Choroid plexus epithelial cell (primary cell): Measurements from ENCODE around the gene CDC42EP5.
"Not testable (repeated sequence)": the region's sequence is repeated elsewhere in the genome, so short reads cannot be mapped to it uniquely, and the experiment has no call there.

ENCODE experiments used
- DNase-seq: peaks from one replicate; pipeline ENCODE4 v3.0.0-alpha.2; 2010; ENCODE audit warnings: low read depth
- H3K4me3 ChIP-seq: 2 replicates; pipeline ENCODE4 v1.5.1; 2011; ENCODE audit warnings: low read depth, mild to moderate bottlenecking, control low read depth, low read length, moderate library complexity
- CTCF ChIP-seq: conservative IDR thresholded peaks from 2 replicates; pipeline ENCODE4 v1.5.1; 2011; ENCODE audit warnings: low read depth, mild to moderate bottlenecking, control low read depth, inconsistent platforms, low read length, moderate library complexity

The CDC42EP5 gene

DNA sequence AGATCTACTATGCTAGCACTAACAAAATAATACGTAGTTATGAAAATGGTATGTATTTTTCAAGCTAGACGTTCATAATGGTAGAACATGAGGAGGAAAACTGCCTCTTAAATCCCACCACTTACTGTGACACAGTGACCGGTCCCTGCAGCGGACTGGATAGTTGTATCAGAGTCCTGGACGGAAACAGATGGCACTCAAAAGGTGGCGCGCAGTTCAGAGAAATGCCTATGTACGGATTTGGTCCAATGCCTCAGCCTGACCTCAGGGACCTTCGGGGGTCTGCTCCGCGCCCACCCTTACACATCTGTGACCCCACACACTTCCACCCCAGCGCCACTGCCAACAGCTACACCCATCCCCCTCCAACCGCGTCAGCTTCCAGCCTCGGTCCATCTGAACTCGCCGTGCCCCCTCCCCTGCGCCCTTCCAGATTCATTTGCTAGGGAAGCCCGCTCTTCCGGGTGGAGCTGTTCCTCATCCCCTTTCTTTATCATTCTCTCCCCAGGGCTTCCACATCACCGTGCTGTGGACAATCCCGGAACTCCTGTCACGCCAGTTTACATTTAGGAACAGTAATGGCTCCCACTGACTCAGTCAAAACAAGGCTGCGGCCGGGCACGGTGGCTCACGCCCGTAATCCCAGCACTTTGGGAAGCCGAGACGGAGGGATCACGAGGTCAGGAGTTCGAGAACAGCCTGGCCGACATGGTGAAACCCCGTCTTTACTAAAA is 24.9 kb downstream of the CDC42EP5 start:
- no peak for TF ChIP-seq CTCF
- DNase-seq, result peak; percentile 56
- H3K4me3 ChIP-seq, result peak overlapping the region; percentile 94

DNA sequence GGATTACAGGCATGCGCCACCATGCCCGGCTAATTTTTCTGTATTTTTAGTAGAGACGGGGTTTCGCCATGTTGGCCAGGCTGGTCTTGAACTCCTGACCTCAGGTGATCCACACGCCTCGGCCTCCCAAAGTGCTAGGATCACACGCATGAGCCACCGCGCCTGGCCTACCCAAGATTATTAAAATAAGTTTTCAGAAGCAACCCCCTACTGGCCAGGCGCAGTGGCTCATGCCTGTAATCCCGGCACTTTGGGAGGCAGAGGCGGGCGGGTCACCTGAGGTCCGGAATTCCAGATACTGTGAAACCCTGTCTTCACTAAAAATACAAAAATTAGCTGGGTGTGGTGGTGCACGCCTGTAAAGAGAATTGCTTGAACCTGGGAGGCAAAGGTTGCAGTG is 26.7 kb downstream of the CDC42EP5 start:
- H3K4me3 ChIP-seq, DNase-seq: not testable (repeated sequence)
- peak; percentile 13 for TF ChIP-seq CTCF

- H3K4me3 ChIP-seq, result no peak overlapping the region
- no peak for TF ChIP-seq CTCF
Measured at GRCh38 chr19:54444737-54445136, 28.4 kb downstream of the CDC42EP5 start.

GRCh38 chr19:54440641-54441040 is 32.5 kb downstream of the CDC42EP5 start:
- TF ChIP-seq CTCF, result no peak
- no peak overlapping the region for H3K4me3 ChIP-seq
- DNase-seq, result no peak

More at GRCh38 chr19:54444737-54445136, 28.4 kb downstream of the CDC42EP5 start:
- DNase-seq, result no peak

GRCh38 chr19:54439174-54439851 is 33.8 kb downstream of the CDC42EP5 start:
- peak; percentile 70 for TF ChIP-seq CTCF
- no peak overlapping the region for H3K4me3 ChIP-seq
- peak; percentile 67 for DNase-seq

DNA sequence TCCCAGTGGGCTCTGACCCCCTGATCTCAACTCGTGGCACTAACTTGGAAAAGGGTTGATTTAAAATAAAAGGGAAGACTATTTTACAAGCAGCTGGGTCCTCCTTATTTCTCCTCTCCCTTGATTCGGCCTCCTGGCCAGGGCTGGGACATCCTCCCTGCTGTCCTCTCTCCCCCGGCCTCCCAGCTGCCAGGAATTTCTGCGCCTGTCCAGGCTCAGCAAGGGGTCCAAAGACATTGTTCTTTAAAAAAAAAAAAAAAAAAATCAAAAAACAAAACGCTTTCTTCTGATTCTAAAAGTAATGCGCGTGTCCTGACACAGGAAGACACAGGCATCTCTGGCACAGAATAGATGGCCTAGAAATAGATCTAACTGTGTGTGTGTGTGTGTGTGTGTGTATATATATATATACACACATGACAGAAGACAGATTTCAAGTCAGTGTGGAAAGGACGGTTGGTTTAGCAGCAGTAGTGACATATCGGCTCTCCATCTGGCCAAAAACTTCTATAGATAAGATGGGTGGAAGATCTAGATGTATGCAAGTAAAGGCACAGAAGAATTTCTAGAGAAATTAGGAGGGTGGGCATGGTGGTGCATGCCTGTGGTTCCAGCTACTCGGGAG is 36.4 kb downstream of the CDC42EP5 start:
- DNase-seq, result peak; percentile 57
- no peak overlapping the region for H3K4me3 ChIP-seq
- TF ChIP-seq CTCF, result no peak
